ENCODE results near the gene CANX.

The CANX gene

DNA sequence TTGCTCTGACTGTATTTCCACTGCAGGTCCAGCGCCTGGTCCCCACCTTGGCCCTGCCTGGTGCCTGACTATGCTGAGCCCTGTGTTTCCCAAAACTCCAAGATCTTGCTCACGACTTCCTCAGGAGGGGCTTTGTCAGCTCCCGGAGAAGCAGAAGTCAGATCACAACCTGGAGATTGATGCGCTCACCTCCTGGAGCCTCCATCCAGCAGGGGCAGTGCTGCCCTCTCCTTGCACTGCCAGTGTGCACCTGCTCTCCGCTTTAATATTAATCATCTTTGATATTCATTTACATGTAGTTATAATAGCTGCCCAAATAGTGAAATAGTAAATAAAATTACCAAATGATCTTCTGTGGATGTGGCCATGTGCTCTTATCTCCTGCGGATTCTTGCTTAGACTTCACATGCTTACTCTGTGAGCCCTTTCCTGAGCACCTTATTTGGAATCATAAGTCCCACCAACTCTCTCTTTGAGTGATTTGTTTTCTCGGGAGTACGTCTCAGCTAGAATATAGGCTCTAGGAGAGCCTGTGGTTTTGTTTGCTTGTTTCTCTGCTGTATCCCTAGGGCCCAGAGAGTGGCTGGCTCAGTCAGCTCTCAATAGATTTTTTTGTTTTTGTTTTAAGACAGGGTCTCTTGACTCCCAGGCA is 51.2 kb downstream of the CANX start:
- no peak for DNase-seq (ENCODE audit: low spot score)

DNA sequence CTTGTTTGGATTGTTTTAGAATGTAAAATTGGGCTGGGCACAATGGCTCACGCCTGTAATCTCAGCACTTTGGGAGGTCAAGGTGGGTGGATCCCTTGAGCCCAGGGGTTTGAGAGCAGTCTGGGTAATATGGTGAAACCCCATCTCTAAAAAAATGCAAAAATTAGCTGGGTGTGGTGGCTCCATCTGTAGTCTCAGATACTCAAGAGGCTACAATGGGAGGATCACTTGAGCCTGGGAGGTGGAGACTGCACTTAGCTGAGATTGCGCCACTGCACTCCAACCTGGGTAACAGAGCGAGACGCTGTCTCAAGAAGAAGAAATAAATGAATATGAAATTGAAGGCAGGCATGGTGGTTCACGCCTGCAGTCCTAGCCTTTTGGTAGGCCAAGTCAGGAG is 55.2 kb downstream of the CANX start:
- DNase-seq (ENCODE audit: low spot score), result no peak

DNA sequence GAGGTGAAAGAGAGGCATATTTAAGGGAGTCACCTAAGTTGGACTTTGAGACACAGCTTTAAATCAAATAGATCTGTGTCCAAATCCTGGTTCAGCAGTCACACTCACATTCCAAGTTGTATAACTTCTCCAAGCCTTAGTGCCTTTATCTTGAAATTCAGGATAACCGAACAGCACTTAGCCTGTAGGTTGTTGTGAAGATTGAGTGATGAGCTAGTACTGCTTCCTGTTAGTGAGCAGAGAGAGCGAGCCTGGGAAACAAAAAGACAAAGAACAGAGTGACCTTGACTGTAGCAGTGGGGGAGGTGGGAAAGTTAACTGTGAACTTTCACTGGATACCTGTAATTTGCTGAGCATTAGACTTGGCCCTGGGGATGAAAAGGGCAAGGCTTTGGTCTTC is 56.3 kb downstream of the CANX start:
- no peak for DNase-seq (ENCODE audit: low spot score)

DNA sequence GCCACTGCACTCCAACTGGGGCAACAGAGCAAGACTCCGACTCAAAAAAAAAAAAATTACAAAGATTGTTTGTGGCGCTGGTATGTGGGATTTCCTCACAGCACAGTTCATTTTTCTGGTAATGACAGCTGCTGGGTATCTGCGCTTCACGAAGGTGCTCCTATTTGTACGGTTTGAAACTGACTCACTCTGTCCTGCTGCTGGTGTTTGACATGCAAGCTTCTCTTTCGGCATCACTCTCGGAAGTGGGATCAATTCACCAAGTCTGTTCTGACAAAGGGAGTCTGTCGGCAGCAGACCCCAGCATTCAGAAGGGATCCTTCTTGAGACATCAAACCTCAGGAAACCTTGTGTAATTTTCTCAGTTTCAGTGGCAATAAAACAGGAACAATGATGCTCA is 60.2 kb downstream of the CANX start:
- DNase-seq (ENCODE audit: low spot score), result no peak

DNA sequence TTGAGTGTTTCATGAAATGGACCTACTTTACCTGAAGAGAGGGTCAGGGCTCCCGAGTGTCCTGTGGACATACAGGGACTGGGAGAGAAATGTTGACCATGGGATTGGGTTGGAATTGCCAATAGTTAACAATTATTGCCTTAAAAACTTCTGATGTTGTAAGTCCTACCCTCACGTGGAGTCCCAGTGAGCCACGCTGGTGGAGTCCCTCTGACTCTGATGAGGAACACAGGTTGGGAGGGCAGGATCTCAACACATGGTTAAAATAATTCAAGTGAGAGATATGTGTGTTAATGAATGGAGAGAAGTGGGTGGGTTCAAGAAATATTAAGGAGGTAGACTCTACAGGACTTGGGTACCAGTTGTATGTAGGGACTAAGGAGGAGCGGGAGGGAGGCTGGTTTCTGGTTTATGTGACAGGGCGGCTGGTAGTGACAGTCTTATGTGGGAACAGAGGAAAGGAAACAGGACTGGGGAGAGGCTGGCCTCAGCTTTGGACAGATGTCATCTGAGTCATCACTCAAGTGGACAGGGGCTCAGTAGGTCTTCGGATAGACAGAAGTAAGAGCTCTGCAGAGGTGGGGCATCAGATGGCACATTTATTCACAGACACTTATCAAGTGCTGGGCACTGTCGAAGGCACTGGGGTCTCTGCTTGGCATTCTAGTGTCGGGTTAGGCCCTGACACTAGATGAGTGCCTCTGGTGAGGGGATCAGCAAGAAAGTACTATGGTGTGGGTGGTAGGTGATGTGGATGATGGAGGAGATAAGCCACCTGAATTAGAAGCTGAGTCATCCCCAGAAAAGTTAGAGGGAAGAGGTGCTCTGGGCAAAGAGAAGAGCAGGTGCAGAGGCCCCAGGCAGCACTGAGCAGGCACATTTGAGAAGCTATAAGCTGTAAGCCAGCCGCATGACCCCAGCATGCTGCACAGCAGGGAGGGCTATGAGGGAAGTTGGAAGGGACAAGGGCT is 61.1 kb downstream of the CANX start:
- DNase-seq (ENCODE audit: low spot score), result no peak

DNA sequence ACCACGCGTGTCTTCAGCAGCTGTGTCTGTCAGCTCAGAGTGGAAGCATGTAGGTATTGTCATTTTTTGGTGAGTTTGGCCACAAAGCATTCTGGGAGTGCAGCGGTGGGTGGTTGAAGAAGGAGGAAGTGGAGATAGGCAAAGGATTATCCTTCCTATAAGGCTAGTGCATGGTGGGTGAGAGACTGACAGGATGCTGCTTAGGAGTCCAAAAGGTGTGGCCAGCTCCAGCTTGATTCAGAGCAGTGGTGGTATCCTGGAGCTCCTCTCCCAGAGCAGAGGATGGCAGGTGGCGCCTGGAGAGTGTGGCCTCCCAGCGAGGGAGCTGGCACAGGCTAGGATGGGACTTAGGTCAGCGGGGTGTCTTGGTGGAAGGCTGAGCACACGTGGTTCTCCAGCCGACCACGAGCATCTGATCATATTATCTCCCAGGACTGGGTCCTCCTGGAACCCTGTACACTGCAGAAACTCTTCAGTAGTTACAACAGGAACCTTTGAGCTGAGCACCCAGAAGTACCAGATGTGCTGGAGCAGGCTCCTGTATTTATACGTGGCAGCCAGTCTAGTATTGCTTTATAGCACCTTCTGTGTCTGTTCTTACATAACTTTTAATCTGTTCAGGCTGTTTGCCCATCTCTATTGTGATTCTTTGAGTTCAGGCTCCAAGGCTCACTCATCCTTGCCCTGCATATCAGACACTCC is 63.5 kb downstream of the CANX start:
- peak; percentile 57 for DNase-seq (ENCODE audit: low spot score)

DNA sequence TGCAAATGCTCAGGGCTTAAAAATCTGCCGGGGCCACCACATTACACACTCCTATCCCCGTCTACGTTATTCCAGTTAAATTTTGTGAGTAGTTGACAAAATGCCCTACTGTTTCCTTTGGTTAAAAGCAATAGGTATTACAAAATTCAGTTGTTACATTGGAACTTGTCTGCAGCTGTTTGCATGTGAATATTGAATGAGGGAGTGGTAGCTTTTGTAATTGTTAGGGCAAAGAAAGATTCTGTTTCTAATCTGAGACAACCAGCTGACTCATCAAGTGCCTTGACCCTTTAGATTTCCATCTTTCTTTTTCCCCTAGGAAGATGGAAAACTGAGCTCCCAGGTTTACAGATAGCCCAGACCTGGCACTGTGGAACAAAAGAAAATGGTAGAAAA is 64.0 kb downstream of the CANX start:
- DNase-seq (ENCODE audit: low spot score), result peak; percentile 52

DNA sequence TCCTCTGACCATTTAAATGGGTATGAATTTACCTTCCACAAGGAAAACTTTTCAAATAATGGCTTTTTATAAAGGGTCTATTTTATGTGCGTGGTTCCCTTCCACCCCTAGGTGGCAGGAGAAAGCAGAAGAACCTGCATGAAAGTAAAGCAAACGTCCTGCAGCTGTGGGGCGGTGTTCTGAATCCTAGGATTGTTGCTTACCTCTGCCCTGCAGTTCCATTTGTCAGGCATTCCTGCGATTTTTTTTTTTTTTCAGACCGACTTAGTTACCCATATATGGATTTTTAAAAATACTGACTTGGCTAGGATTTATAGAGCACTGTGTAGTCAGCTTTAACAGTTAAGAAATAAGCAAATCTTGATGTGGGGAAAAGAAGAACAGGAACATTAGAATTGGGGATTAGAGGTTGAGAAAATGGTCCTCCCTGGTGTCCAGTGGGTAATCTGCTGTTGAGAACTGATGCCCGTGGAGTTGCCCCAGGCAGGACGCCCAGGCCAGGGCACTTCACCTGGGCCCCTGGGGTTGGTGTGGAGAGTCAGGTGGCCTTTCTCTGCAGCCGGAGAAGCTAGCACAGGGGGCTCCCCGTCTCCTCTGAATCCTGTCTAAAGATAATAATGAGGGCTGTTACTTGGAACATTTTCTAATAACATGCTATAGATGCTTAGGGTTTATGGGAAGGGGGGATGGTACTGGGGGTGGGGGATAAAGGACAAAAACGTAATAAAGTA is 64.6 kb downstream of the CANX start:
- peak; percentile 81 for DNase-seq (ENCODE audit: low spot score)

DNA sequence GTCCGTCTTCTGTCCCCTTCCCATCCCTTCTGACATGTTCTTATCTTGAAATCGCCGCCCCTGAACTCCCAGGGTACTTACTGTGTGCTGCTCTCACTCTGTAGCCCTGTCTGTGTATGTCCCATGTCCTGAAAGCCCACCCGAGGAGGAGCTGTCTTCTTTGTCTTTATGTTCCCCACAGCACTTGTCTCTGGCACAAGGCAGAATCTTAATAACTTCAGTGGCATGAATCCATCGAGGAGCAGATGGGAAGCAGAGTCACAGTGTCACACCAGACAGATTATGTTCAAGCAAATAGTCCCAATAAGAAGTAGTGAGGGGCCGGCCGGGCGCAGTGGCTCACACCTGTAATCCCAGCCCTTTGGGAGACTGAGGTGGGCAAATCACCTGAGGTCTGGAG is 65.3 kb downstream of the CANX start:
- no peak for DNase-seq (ENCODE audit: low spot score)

DNA sequence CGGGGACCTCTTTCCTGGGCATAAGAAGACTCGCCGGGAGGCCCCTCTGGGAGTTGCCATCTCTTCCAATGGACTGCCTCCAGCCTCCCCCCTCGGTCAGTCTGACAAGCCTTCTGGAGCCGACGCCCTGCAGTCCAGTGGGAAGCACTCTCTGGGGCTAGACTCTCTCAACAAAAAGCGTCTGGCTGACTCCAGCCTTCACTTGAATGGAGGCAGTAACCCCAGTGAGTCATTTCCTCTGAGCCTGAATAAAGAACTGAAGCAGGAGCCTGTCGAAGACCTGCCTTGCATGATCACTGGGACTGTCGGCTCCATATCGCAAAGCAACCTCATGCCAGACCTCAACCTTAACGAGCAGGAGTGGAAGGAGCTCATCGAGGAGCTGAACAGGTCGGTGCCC is 66.6 kb downstream of the CANX start:
- DNase-seq (ENCODE audit: low spot score), result peak; percentile 88

DNA sequence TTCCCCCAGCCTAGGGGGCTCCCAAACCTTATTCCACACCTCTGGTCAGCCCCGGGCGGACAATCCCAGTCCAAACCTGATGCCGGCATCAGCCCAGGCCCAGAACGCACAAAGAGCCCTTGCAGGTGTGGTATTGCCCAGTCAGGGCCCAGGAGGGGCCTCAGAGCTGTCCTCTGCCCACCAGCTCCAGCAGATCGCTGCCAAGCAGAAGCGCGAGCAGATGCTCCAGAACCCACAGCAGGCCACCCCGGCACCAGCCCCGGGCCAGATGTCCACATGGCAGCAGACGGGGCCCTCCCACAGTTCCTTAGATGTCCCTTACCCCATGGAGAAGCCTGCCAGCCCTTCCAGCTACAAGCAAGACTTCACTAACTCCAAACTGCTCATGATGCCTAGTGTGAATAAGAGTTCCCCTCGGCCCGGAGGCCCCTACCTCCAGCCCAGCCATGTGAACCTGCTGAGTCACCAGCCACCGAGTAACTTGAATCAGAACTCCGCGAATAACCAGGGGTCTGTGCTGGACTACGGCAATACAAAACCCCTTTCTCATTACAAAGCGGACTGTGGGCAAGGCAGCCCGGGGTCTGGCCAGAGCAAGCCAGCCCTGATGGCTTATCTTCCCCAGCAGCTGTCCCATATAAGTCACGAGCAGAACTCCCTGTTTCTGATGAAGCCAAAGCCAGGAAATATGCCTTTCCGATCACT is 67.4 kb downstream of the CANX start:
- DNase-seq (ENCODE audit: low spot score), result no peak

DNA sequence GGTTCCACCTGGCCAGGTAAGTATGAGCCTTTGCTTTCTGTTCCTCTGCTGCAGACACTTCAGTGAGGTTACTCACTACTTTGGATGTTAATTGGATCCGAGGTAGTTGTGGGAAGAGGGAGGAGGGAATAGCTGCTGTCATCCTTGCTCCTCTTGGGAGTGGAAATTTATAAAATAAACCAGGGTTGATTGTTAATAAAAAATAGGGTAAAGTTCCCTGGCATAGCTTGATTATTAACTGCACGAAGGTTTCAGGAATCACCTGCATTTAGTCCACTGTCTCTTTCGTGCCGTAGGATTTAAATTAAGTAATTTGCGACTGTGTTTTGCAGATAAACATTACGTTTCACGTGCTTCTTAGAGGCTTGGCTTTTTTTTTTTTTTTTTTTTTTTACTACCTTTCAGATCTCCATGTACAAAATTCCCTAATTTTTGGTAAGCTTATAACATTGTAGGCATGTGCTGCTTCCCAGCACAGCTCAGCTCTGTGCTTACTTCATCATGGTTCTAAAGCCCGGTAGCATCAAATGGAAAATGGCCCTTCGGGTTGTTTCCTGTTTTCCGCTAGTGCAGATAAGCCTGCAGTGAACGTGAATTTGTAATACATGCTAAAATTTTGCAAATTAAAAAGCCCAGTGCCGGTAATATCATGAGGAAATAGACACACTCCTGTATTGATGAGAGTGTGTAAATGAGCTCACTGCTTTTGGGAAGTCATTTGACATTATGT is 68.1 kb downstream of the CANX start:
- no peak for DNase-seq (ENCODE audit: low spot score)

DNA sequence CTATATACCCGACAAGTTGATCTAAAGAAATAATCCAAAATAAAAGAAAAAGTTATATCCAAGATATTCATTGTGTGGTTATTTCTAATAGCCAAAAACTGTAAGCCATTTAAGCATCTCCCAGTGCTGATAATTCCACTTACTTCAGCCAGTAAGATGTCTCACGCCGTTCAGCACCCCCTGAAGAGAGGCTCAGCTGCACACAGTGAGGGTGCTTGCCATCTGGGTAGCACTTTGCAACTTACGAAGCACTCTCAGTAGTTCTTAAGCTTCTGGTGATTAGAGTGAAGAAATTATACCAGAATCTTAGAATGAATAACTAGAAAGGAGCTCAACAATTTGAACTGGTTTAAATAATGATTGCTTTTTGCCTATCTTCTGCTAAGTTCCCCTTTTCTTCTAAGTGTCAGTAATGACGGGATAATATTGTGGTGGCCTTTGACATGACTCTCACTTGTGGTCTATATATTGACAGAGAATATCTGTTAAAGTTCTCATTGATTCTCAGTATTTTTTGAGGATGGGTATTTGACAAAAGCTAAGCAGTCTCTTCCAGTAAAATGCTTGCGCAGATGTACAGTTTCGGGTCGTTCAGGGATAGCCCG is 68.8 kb downstream of the CANX start:
- no peak for DNase-seq (ENCODE audit: low spot score)

DNA sequence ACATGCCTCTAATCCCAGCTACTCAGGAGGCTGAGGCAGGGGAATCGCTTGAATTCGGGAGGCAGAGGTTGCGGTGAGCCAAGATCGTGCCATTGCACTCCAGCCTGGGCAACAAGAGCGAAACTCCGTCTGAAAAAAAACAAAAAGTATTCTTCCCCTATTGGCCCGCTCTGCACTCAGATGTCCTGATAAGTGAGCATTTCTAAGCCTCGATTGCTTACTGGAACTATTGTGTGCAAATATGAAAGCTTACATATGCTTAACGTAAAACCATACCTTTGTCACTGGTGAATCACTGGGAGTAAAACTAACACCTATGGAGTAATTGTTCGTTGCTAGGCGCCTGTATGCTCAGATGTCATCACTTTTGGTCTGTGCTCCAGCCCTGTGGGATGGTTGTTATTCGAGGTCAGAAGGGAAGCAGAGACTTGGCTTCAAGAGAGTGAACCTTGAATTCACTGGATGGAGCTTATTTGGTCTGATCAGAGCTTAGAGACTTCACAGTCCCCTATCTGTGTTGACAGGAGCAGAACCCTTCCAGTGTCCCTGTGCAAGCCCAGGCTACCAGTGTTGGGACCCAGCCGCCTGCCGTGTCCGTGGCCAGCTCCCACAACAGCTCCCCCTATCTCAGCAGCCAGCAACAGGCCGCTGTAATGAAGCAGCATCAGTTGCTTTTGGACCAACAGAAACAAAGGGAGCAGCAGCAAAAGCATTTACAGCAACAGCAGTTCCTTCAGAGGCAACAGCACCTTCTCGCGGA is 69.7 kb downstream of the CANX start:
- DNase-seq (ENCODE audit: low spot score), result no peak

DNA sequence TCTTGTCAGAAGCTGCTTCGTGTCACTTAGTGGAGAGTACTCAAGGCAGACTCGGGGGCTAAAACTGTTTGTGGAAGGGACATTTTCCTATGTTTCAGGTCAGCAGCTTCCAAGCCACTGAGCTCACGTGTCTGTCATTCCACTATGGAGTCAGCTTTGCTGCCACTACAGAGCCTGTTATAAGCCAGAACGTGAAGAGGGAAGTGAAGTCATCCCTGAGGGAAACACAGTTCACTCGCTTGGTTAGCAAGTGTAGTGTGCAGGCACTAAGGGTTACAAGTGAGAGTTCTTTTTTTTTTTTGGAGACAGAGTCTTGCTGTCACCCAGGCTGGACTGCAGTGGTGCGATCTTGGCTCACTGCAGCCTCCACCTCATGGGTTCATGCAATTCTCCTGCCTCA is 70.5 kb downstream of the CANX start:
- DNase-seq (ENCODE audit: low spot score), result no peak

DNA sequence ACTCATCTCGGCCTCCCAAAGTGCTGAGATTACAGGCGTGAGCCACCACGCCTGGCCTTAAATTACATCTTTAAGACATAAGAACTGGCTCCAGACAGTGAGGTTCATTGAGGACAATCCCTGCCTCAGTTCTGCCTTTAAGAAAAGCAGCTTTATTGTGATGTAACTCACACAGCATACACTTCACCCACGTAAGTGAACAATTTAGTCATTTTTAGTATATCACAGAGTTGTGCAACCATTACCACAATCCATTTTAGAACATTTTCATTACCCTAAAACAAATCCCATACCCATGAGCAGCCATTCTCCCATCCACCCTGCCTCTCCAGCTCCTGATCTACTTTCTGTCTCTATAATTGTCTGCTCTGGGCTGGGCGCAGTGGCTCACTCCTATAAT is 71.0 kb downstream of the CANX start:
- DNase-seq (ENCODE audit: low spot score), result no peak

DNA sequence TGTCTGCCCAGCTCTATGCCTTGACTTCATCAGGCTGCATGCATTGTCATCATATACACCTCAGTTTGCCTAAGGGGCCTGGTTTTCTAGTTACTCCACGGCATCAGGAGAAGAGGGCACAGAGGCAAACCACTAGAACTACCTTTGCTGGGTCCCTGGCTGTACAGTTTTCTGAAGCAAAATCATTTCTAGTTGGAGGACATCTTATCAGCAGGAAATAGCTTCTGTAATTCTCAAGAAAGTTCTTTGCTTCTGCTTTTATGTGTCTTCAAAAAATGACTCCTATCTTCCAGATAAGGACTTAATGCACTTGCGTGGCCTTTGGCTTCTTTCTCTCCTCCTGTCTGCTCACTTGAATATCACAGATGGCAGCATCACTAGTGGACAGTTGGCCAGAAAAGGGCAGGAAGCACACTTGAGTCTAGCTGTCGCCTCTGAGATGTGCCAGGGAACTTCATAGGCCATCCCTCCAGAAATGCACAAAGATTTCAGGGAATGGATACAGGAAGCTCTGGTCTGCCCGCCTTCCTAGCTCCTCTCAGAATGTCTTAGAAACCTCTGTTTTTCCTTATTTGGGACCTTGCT is 72.6 kb downstream of the CANX start:
- DNase-seq (ENCODE audit: low spot score), result no peak

DNA sequence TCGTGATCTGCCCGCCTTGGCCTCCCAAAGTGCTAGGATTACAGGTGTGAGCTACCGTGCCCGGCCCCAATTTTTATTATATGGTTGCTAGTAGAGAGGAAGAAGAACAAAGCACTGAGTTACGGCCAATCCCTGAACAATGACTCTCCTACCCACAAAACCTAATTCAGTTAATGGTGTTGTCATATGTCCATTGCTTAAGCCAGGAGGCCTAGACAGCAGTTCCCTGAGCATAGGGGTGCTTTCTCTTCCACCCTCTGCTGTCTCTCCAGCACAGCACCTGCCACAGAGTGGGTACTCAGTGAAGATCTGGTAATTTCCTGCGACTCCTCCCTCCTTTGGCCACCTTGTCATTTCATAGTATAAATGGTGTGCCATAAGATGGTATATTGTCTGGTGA is 73.6 kb downstream of the CANX start:
- no peak for DNase-seq (ENCODE audit: low spot score)

DNA sequence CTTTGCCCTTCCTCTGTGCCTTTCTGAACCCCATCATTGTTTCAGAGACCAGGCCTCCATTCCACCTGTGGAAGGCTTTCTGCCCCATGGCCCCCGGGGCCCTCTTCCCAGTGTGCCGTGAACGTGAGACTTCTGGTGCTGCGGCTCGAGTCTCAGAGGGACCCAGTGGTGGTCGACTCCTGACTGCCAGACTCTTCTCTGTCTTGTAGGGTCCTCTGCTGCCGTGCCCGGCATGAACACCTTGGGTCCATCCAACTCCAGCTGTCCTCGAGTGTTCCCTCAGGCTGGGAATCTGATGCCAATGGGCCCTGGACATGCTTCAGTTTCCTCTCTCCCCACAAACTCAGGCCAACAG is 74.9 kb downstream of the CANX start:
- DNase-seq (ENCODE audit: low spot score), result no peak
